Smooth muscle cell (in vitro differentiated cells): ENCODE data around the gene GALNT10. TPM values are rescaled to one million over a fixed set of nuclear protein-coding genes. Genes with fewer than 3 reads are reported as not detected.
A peak's percentile ranks its signal among the peaks of the same experiment; 100 is the strongest.

Source experiments
- DNase-seq: peaks from one replicate; lab custom pipeline; 2025; ENCODE audit not compliant: unreplicated experiment; lab: John Stamatoyannopoulos, UW
- H2AFZ ChIP-seq: fragments of 200-600 bp; sonication (generic); 2 replicates; pipeline ENCODE4 v1.6.0; 2016; ENCODE audit warnings: antibody characterized with exemption, low read depth, mild to moderate bottlenecking
- H3F3A ChIP-seq: fragments of 200-600 bp; sonication (generic); 2 replicates; pipeline ENCODE4 v1.6.0; 2017; ENCODE audit warnings: antibody characterized with exemption, low read depth
- H3K27ac ChIP-seq: fragments of 200-600 bp; sonication (generic); 2 replicates; pipeline ENCODE4 v1.5.1; 2016; ENCODE audit warnings: low read depth, mild to moderate bottlenecking
- H3K27me3 ChIP-seq: fragments of 200-600 bp; sonication (generic); 2 replicates; pipeline ENCODE4 v1.6.1; 2016; ENCODE audit warnings: low read depth, mild to moderate bottlenecking
- H3K36me3 ChIP-seq: fragments of 200-600 bp; sonication (generic); 2 replicates; pipeline ENCODE4 v1.5.1; 2016; ENCODE audit warnings: low read depth
- H3K4me1 ChIP-seq: fragments of 200-600 bp; sonication (generic); 2 replicates; pipeline ENCODE4 v1.5.1; 2016; ENCODE audit warnings: low read depth
- H3K4me2 ChIP-seq: fragments of 200-600 bp; sonication (generic); 2 replicates; pipeline ENCODE4 v1.6.0; 2016; ENCODE audit warnings: mild to moderate bottlenecking
- H3K4me3 ChIP-seq: fragments of 200-600 bp; sonication (generic); 2 replicates; pipeline ENCODE4 v1.5.1; 2016; ENCODE audit warnings: mild to moderate bottlenecking
- H3K79me2 ChIP-seq: fragments of 200-600 bp; sonication (generic); 2 replicates; pipeline ENCODE4 v1.6.0; 2016; ENCODE audit warnings: low read depth, mild to moderate bottlenecking
- H3K9ac ChIP-seq: fragments of 200-600 bp; sonication (generic); 2 replicates; pipeline ENCODE4 v1.6.0; 2016; ENCODE audit warnings: low read depth
- H3K9me3 ChIP-seq: fragments of 200-600 bp; sonication (generic); replicated peaks from 2 replicates; pipeline ENCODE4 v1.5.1; 2016; ENCODE audit warnings: low read depth
- H4K20me1 ChIP-seq: fragments of 200-600 bp; sonication (generic); 2 replicates; pipeline ENCODE4 v1.6.0; 2016; ENCODE audit warnings: low read depth
- WGBS: methylation state at CpG from one replicate; pipeline ENCODE4 v1.1.7; 2016; ENCODE audit warnings: low lambda C conversion rate; 5-methylcytosine and 5-hydroxymethylcytosine counted together
- polyA plus RNA-seq: library from polyadenylated mRNA; unstranded; fragments of >200 nt; fragmentation: Nextera tagmentation; extraction: Ambion mirVana; gene quantifications from 2 replicates; pipeline ENCODE4 v1.2.1, GENCODE V29; 2016
- total RNA-seq: library from RNA; depleted of rRNA; stranded (reverse); fragments of >200 nt; gene quantifications from 2 replicates; pipeline ENCODE4 v1.2.3, GENCODE V29; 2014
- TF ChIP-seq, protein P1 (sequence below): fragments of 200-600 bp; sonication (generic); IDR thresholded peaks from 2 replicates; pipeline ENCODE4 v1.5.1; 2017; ENCODE audit warnings: borderline replicate concordance, mild to moderate bottlenecking, antibody characterized with exemption; ENCODE audit not compliant: insufficient read depth, poor library complexity, severe bottlenecking

The GALNT10 gene
- total and polyA plus RNA-seq, 2 experiments from 2014 or later, result 23.6 to 24.6 TPM

GRCh38 chr5:154390746-154391359 is 200.3 kb downstream of the GALNT10 start:
- Histone ChIP-seq H3K4me3 (no peak overlapping the region), H3F3A (no peaks in the 10 kb centered on the region), H3K9ac (no peak overlapping the region), H3K9me3 (no peaks in the 10 kb centered on the region), H3K36me3 (no peaks in the 10 kb centered on the region), H3K4me1 (no peaks in the 10 kb centered on the region), H2AFZ (no peak overlapping the region), H3K79me2 (no peaks in the 10 kb centered on the region), H3K4me2 (peak overlapping the region; percentile 38), H4K20me1 (no peaks in the 10 kb centered on the region), H3K27ac (peak overlapping the region; percentile 15), H3K27me3 (no peaks in the 10 kb centered on the region)
- WGBS, result 85% methylated on average over 7 of the region's 7 CpGs
- TF ChIP-seq, protein P1, sequence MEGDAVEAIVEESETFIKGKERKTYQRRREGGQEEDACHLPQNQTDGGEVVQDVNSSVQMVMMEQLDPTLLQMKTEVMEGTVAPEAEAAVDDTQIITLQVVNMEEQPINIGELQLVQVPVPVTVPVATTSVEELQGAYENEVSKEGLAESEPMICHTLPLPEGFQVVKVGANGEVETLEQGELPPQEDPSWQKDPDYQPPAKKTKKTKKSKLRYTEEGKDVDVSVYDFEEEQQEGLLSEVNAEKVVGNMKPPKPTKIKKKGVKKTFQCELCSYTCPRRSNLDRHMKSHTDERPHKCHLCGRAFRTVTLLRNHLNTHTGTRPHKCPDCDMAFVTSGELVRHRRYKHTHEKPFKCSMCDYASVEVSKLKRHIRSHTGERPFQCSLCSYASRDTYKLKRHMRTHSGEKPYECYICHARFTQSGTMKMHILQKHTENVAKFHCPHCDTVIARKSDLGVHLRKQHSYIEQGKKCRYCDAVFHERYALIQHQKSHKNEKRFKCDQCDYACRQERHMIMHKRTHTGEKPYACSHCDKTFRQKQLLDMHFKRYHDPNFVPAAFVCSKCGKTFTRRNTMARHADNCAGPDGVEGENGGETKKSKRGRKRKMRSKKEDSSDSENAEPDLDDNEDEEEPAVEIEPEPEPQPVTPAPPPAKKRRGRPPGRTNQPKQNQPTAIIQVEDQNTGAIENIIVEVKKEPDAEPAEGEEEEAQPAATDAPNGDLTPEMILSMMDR, result no peak
- DNase-seq, result no peak

GRCh38 chr5:154391788-154392187 is 201.3 kb downstream of the GALNT10 start:
- TF ChIP-seq, protein P1, result no peak
- no peaks in the 10 kb centered on the region for H3F3A ChIP-seq
- 100% methylated on average over 2 of the region's 2 CpGs for WGBS
- no peak overlapping the region for H2AFZ ChIP-seq
- H3K27me3 ChIP-seq, result no peaks in the 10 kb centered on the region
- H3K4me1 ChIP-seq, result no peaks in the 10 kb centered on the region
- H3K79me2 ChIP-seq, result no peaks in the 10 kb centered on the region
- no peak overlapping the region for H3K9ac ChIP-seq
- DNase-seq, result no peak
- no peaks in the 10 kb centered on the region for H4K20me1 ChIP-seq
- H3K4me2 ChIP-seq, result no peak overlapping the region
- H3K4me3 ChIP-seq, result no peak overlapping the region
- H3K9me3 ChIP-seq, result no peaks in the 10 kb centered on the region
- no peaks in the 10 kb centered on the region for H3K36me3 ChIP-seq
- no peak overlapping the region for H3K27ac ChIP-seq

GRCh38 chr5:154393850-154394249 is 203.3 kb downstream of the GALNT10 start:
- Histone ChIP-seq H3K9ac (no peak overlapping the region), H3F3A (no peaks in the 10 kb centered on the region), H2AFZ (no peak overlapping the region), H3K79me2 (no peaks in the 10 kb centered on the region), H3K27me3 (no peaks in the 10 kb centered on the region), H4K20me1 (no peaks in the 10 kb centered on the region), H3K36me3 (no peaks in the 10 kb centered on the region), H3K9me3 (no peaks in the 10 kb centered on the region), H3K4me3 (no peak overlapping the region), H3K4me2 (no peak overlapping the region), H3K27ac (no peak overlapping the region), H3K4me1 (no peaks in the 10 kb centered on the region)
- TF ChIP-seq, protein P1, result no peak
- DNase-seq, result no peak
- 89% methylated on average over 3 of the region's 3 CpGs for WGBS

- H3K4me2 ChIP-seq, result no peak overlapping the region
- WGBS, result 89% methylated on average over 5 of the region's 5 CpGs
Observed at GRCh38 chr5:154394307-154394706, 203.8 kb downstream of the GALNT10 start.

More at GRCh38 chr5:154394307-154394706, 203.8 kb downstream of the GALNT10 start:
- no peak for DNase-seq
- Histone ChIP-seq H3K9me3 (no peaks in the 10 kb centered on the region), H3K9ac (no peak overlapping the region), H4K20me1 (no peaks in the 10 kb centered on the region), H3K27ac (no peak overlapping the region), H3K27me3 (no peaks in the 10 kb centered on the region), H3K4me1 (no peaks in the 10 kb centered on the region), H3K4me3 (no peak overlapping the region), H3K36me3 (no peaks in the 10 kb centered on the region), H3K79me2 (no peaks in the 10 kb centered on the region), H2AFZ (no peak overlapping the region), H3F3A (no peaks in the 10 kb centered on the region)
- TF ChIP-seq, protein P1, result no peak
